ENCODE measurements around the gene ALLC.
"Not testable (repeated sequence)": the region's sequence is repeated elsewhere in the genome, so short reads cannot be mapped to it uniquely, and the experiment has no call there.

ALLC gene

GRCh38 chr2:3613524-3613905 is 44.5 kb upstream of the ALLC start:
- H3K4me3 ChIP-seq (replicated peaks; ENCODE audit: low read depth, low read length): no peak overlapping the region
- DNase-seq (ENCODE audit: low read depth): no peak
- TF ChIP-seq CTCF (IDR thresholded peaks at IDR 0.05; ENCODE audit: low read length, missing control alignments): no peak

GRCh38 chr2:3614743-3615142 is 43.3 kb upstream of the ALLC start:
- not testable (repeated sequence) for DNase-seq (ENCODE audit: low read depth); H3K4me3 ChIP-seq (replicated peaks; ENCODE audit: low read depth, low read length)

- DNase-seq (ENCODE audit: low read depth): not testable (repeated sequence)
Measured at GRCh38 chr2:3615541-3616200, 42.3 kb upstream of the ALLC start.

GRCh38 chr2:3616435-3617197 is 41.4 kb upstream of the ALLC start:
- not testable (repeated sequence) for DNase-seq (ENCODE audit: low read depth); H3K4me3 ChIP-seq (replicated peaks; ENCODE audit: low read depth, low read length)

More at GRCh38 chr2:3615541-3616200, 42.3 kb upstream of the ALLC start:
- not testable (repeated sequence) for H3K4me3 ChIP-seq (replicated peaks; ENCODE audit: low read depth, low read length)

- H3K4me3 ChIP-seq (replicated peaks; ENCODE audit: low read depth, low read length): no peak overlapping the region
- no peak for DNase-seq (ENCODE audit: low read depth)
- TF ChIP-seq CTCF (IDR thresholded peaks at IDR 0.05; ENCODE audit: low read length, missing control alignments): no peak
Measured at GRCh38 chr2:3617198-3617890, 40.7 kb upstream of the ALLC start.

GRCh38 chr2:3618367-3618766 is 39.6 kb upstream of the ALLC start:
- DNase-seq (ENCODE audit: low read depth): no peak
- TF ChIP-seq CTCF (IDR thresholded peaks at IDR 0.05; ENCODE audit: low read length, missing control alignments): no peak
- no peak overlapping the region for H3K4me3 ChIP-seq (replicated peaks; ENCODE audit: low read depth, low read length)

GRCh38 chr2:3619033-3619432 is 39.0 kb upstream of the ALLC start:
- TF ChIP-seq CTCF (IDR thresholded peaks at IDR 0.05; ENCODE audit: low read length, missing control alignments): no peak
- DNase-seq (ENCODE audit: low read depth): no peak
- no peak overlapping the region for H3K4me3 ChIP-seq (replicated peaks; ENCODE audit: low read depth, low read length)

GRCh38 chr2:3619661-3620060 is 38.3 kb upstream of the ALLC start:
- DNase-seq (ENCODE audit: low read depth); H3K4me3 ChIP-seq (replicated peaks; ENCODE audit: low read depth, low read length): not testable (repeated sequence)

- DNase-seq (ENCODE audit: low read depth): peak; percentile 39
- no peak overlapping the region for H3K4me3 ChIP-seq (replicated peaks; ENCODE audit: low read depth, low read length)
- no peak for TF ChIP-seq CTCF (IDR thresholded peaks at IDR 0.05; ENCODE audit: low read length, missing control alignments)
Measured at GRCh38 chr2:3620834-3621233, 37.2 kb upstream of the ALLC start.

Data from fibroblast of pulmonary artery (primary cell).